Measurements from ENCODE around the gene FAM3D. TPM values are rescaled to one million over a fixed set of nuclear protein-coding genes. Genes with fewer than 3 reads are reported as not detected.
A peak's percentile ranks its signal among the peaks of the same experiment; 100 is the strongest.
"Not testable (repeated sequence)": the region's sequence is repeated elsewhere in the genome, so short reads cannot be mapped to it uniquely, and the experiment has no call there.

FAM3D gene, protein sequence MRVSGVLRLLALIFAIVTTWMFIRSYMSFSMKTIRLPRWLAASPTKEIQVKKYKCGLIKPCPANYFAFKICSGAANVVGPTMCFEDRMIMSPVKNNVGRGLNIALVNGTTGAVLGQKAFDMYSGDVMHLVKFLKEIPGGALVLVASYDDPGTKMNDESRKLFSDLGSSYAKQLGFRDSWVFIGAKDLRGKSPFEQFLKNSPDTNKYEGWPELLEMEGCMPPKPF
- polyA plus RNA-seq (2013): 0.22 TPM

DNA sequence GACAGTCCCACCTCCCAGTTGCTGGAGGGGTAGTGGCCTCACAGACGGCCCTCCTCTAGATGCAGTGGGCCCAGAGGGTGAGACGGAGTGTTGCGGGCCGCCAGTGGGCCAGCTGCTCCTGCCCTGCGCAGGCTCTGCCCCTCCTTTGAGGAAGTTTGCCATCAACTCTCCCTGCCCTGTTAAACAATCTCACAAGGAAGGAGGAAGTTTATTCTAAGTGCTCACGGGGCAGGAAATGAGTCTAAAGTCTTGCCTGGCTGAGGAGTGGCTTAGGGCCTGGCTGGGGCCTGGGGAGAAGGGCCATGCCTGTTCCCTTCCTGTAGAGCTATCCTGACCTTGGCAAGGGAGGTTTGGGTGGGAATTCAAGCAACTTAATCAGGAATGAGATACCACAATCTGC lies at the start of gene FAM3D:
TSS of gene FAM3D (minus strand) at position 92 of the 400 bp plus-strand sequence. CDS start 11,211 bp downstream, outside the sequence.
- H3K36me3 ChIP-seq (ENCODE audit: control insufficient read depth in 4 of 4, insufficient read depth in 4 of 4, low read length in 3 of 4): no peaks in the 10 kb centered on the region
- DNase-seq: peak in 2 of 3 donors; percentile 42 to 43
- H3K27me3 ChIP-seq (replicated peaks in 2 of 5; ENCODE audit: control insufficient read depth in 4 of 5, insufficient read depth in 5 of 5, low read length in 4 of 5): no peaks in the 10 kb centered on the region
- peaks cover 0 to 17% (median 5%) of the 10 kb centered on the region in 4 experiments for H3K4me1 ChIP-seq (ENCODE audit: control extremely low read depth in 1 of 4, control insufficient read depth in 4 of 4, insufficient read depth in 4 of 4, low read length in 3 of 4)
- POLR2A ChIA-PET: interaction anchor here (0.6 kb wide), 1 partner anchor 207 kb away, joined by 3 read pairs; no protein-coding TSS in a partner anchor
- no peak within 1 kb of the TSS for H3K4me3 ChIP-seq (ENCODE audit: control insufficient read depth in 1 of 7, extremely low read depth in 1 of 7, insufficient read depth in 4 of 7, low read depth in 2 of 7, low read length in 6 of 7)
- H3K27ac ChIP-seq (ENCODE audit: insufficient read depth in 1 of 2, low read depth in 1 of 2, low read length in 2 of 2, poor library complexity in 1 of 2, severe bottlenecking in 2 of 2): no peak within 1 kb of the TSS
- WGBS (ENCODE audit: insufficient coverage): 40% methylated on average over 3 of the region's 6 CpGs
- no peaks in the 10 kb centered on the region for H3K9me3 ChIP-seq (ENCODE audit: control extremely low read depth in 1 of 5, control insufficient read depth in 4 of 5, insufficient read depth in 2 of 5, low read depth in 1 of 5, low read length in 4 of 5)
- CTCF ChIA-PET: interaction anchor here (1.3 kb wide), 1 partner anchor 25 kb away, joined by 4 read pairs; no protein-coding TSS in a partner anchor

DNA sequence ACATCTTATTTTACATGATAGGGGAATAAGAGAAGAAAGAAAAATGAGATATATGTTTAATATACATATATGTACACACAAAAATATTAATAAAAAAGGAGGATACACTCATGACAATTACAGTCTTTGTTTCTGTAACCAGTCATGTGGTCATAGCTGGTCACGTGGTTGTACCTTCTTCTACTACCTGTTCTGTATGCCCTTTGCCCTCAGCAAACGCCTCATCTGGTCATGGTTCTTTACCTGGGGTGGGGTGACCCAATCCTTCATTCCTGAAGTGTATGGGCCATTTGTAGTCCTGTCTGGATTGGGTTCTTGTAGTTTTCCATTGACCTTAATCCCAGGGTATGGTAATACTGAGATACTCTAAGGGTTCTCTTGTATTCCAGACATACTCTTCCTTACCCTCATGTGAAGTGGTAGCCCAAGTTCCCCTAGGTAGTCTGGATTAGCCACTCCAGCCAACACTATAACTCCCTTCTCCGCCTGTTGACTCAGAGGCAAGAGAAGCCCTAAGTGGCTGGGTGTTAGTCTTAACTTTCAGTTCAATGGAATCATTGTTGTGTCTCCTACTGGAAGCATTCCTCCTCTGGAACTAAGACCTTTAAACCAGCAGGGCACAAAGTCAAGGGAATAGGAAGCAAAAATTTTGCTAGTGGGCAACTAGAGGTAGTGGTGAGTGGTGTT lies 47.3 kb upstream of the FAM3D start:
- CTCF ChIA-PET: no interaction called here
- WGBS (ENCODE audit: insufficient coverage): 100% methylated on average over 3 of the region's 3 CpGs
- no peak for DNase-seq
- peaks cover 0 to 5% (median 0%) of the 10 kb centered on the region in 5 experiments for H3K9me3 ChIP-seq (ENCODE audit: control extremely low read depth in 1 of 5, control insufficient read depth in 4 of 5, insufficient read depth in 2 of 5, low read depth in 1 of 5, low read length in 4 of 5)
- H3K4me3 ChIP-seq (ENCODE audit: control insufficient read depth in 1 of 7, extremely low read depth in 1 of 7, insufficient read depth in 4 of 7, low read depth in 2 of 7, low read length in 6 of 7): no peak overlapping the region
- H3K27ac ChIP-seq (ENCODE audit: insufficient read depth in 1 of 2, low read depth in 1 of 2, low read length in 2 of 2, poor library complexity in 1 of 2, severe bottlenecking in 2 of 2): no peak overlapping the region
- H3K27me3 ChIP-seq (replicated peaks in 2 of 5; ENCODE audit: control insufficient read depth in 4 of 5, insufficient read depth in 5 of 5, low read length in 4 of 5): no peaks in the 10 kb centered on the region
- POLR2A ChIA-PET: no interaction called here
- no peaks in the 10 kb centered on the region for H3K4me1 ChIP-seq (ENCODE audit: control extremely low read depth in 1 of 4, control insufficient read depth in 4 of 4, insufficient read depth in 4 of 4, low read length in 3 of 4)
- H3K36me3 ChIP-seq (ENCODE audit: control insufficient read depth in 4 of 4, insufficient read depth in 4 of 4, low read length in 3 of 4): no peaks in the 10 kb centered on the region

DNA sequence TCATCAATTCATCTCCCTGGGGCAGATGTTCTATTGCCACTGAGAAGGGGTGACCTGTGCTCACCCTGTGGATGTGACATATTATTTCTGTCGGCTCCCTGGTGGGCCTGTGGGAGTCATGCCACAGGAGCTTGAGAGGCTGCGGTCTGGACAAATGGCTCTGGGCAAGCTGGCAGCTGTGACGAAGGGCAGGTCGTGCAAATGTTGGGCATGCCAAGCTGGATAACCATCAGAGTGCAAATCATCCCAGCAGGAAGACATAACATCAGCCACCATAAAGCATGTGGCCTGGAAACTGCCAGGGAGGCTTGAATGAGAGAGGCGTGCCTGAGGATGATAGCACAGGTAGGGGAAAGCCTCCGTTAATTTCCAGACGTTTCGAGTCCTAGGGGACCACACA lies 45.3 kb upstream of the FAM3D start:
- Histone ChIP-seq H3K36me3 (ENCODE audit: control insufficient read depth in 4 of 4, insufficient read depth in 4 of 4, low read length in 3 of 4) (no peaks in the 10 kb centered on the region), H3K4me3 (ENCODE audit: control insufficient read depth in 1 of 7, extremely low read depth in 1 of 7, insufficient read depth in 4 of 7, low read depth in 2 of 7, low read length in 6 of 7) (no peak overlapping the region), H3K27me3 (replicated peaks in 2 of 5; ENCODE audit: control insufficient read depth in 4 of 5, insufficient read depth in 5 of 5, low read length in 4 of 5) (no peaks in the 10 kb centered on the region), H3K4me1 (ENCODE audit: control extremely low read depth in 1 of 4, control insufficient read depth in 4 of 4, insufficient read depth in 4 of 4, low read length in 3 of 4) (peaks cover 0 to 2% (median 0%) of the 10 kb centered on the region in 4 experiments), H3K9me3 (ENCODE audit: control extremely low read depth in 1 of 5, control insufficient read depth in 4 of 5, insufficient read depth in 2 of 5, low read depth in 1 of 5, low read length in 4 of 5) (peaks cover 0 to 5% (median 0%) of the 10 kb centered on the region in 5 experiments), H3K27ac (ENCODE audit: insufficient read depth in 1 of 2, low read depth in 1 of 2, low read length in 2 of 2, poor library complexity in 1 of 2, severe bottlenecking in 2 of 2) (no peak overlapping the region)
- no peak for DNase-seq
- 97% methylated on average over 6 of the region's 8 CpGs for WGBS (ENCODE audit: insufficient coverage)
- ChIA-PET CTCF (no interaction called here), POLR2A (no interaction called here)

DNA sequence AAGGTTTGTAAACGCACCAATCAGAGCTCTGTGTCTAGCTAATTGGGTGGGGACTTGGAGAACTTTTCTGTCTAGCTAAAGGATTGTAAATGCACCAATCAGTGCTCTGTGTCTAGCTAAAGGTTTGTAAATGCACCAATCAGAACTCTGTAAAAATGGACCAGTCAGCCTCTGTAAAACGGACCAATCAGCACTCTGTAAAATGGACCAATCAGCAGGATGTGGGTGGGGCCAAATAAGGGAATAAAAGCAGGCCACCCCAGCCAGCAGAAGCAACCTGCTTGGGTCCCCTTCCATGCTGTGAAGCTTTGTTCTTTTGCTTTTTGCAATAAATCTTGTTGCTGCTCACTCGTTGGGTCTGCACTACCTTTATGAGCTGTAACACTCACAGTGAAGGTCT lies 42.4 kb upstream of the FAM3D start:
- POLR2A ChIA-PET: not testable (repeated sequence)

DNA sequence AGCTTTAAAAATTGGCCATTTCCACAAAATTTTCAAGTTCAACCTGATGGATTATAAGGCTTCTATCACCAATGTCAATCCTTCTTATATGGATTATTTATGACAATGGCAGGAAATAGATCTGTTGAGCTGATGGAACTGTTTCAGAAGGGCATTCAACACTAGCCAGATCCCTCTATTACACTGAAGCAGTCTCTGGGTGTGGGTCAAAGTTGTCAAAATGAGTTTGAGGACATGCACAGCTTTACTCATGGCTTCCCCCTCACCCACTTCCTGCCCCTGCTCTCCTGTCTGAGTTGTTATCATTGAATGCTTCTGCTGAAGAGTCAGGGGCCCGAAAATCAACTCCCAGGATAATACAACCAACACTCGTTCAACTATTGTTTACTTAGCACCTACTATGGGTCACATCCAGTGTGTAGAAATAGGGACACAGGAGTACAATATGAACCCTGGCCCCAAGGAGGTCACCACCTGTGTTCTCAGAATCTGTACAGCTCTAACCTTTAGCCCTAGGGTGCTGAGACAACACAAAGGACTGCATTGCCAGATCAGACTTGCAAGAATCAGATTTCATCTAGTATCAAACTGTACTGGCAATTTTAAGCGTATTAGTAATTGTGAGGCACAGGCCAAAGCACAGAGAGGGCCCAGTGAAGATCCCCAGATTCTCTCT lies 41.7 kb upstream of the FAM3D start:
- ChIA-PET CTCF (no interaction called here), POLR2A (no interaction called here)
- Histone ChIP-seq H3K36me3 (ENCODE audit: control insufficient read depth in 4 of 4, insufficient read depth in 4 of 4, low read length in 3 of 4) (no peaks in the 10 kb centered on the region), H3K4me3 (ENCODE audit: control insufficient read depth in 1 of 7, extremely low read depth in 1 of 7, insufficient read depth in 4 of 7, low read depth in 2 of 7, low read length in 6 of 7) (no peak overlapping the region), H3K4me1 (ENCODE audit: control extremely low read depth in 1 of 4, control insufficient read depth in 4 of 4, insufficient read depth in 4 of 4, low read length in 3 of 4) (peaks cover 2 to 12% (median 4%) of the 10 kb centered on the region in 4 experiments), H3K27me3 (replicated peaks in 2 of 5; ENCODE audit: control insufficient read depth in 4 of 5, insufficient read depth in 5 of 5, low read length in 4 of 5) (no peaks in the 10 kb centered on the region), H3K9me3 (ENCODE audit: control extremely low read depth in 1 of 5, control insufficient read depth in 4 of 5, insufficient read depth in 2 of 5, low read depth in 1 of 5, low read length in 4 of 5) (no peaks in the 10 kb centered on the region), H3K27ac (ENCODE audit: insufficient read depth in 1 of 2, low read depth in 1 of 2, low read length in 2 of 2, poor library complexity in 1 of 2, severe bottlenecking in 2 of 2) (no peak overlapping the region)
- WGBS (ENCODE audit: insufficient coverage): 90% methylated on average over 1 of the region's 3 CpGs
- no peak for DNase-seq

More for the DNA sequence above, 42.4 kb upstream of the FAM3D start:
- 87% methylated on average over 3 of the region's 3 CpGs for WGBS (ENCODE audit: insufficient coverage)
- H3K36me3 ChIP-seq (ENCODE audit: control insufficient read depth in 4 of 4, insufficient read depth in 4 of 4, low read length in 3 of 4); H3K4me3 ChIP-seq (ENCODE audit: control insufficient read depth in 1 of 7, extremely low read depth in 1 of 7, insufficient read depth in 4 of 7, low read depth in 2 of 7, low read length in 6 of 7); CTCF ChIA-PET; DNase-seq; H3K27me3 ChIP-seq (replicated peaks in 2 of 5; ENCODE audit: control insufficient read depth in 4 of 5, insufficient read depth in 5 of 5, low read length in 4 of 5); H3K27ac ChIP-seq (ENCODE audit: insufficient read depth in 1 of 2, low read depth in 1 of 2, low read length in 2 of 2, poor library complexity in 1 of 2, severe bottlenecking in 2 of 2); H3K9me3 ChIP-seq (ENCODE audit: control extremely low read depth in 1 of 5, control insufficient read depth in 4 of 5, insufficient read depth in 2 of 5, low read depth in 1 of 5, low read length in 4 of 5): not testable (repeated sequence)
- peaks cover 2 to 12% (median 4%) of the 10 kb centered on the region in 4 experiments for H3K4me1 ChIP-seq (ENCODE audit: control extremely low read depth in 1 of 4, control insufficient read depth in 4 of 4, insufficient read depth in 4 of 4, low read length in 3 of 4)

DNA sequence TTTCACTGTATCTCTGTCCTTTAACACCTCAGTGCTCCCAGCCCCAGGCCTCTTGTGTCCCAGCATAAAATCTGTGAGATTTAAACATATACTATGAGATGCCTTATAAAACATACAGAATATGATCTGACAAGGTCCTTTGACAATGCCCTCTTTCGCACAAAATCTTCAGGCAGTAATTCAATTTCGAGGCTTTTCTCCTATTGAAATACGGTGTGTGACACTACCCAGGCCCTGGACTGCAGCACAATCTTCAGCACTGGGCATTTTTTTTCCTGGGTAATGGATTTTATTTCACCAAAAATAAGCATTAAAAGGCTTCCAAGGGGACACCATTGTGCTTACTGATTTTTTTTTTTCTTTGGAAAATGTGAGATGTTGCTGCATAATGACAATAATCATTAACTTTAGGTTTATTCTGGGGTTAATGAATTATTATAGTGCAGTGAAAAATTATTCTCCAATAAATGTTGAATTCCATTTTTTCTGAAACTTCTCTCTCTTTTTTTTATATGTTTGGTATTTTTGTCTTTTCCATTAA lies 40.9 kb upstream of the FAM3D start:
- H3K27me3 ChIP-seq (replicated peaks in 2 of 5; ENCODE audit: control insufficient read depth in 4 of 5, insufficient read depth in 5 of 5, low read length in 4 of 5): no peaks in the 10 kb centered on the region
- H3K36me3 ChIP-seq (ENCODE audit: control insufficient read depth in 4 of 4, insufficient read depth in 4 of 4, low read length in 3 of 4): no peaks in the 10 kb centered on the region
- H3K4me3 ChIP-seq (ENCODE audit: control insufficient read depth in 1 of 7, extremely low read depth in 1 of 7, insufficient read depth in 4 of 7, low read depth in 2 of 7, low read length in 6 of 7): no peak overlapping the region
- POLR2A ChIA-PET: no interaction called here
- no peaks in the 10 kb centered on the region for H3K9me3 ChIP-seq (ENCODE audit: control extremely low read depth in 1 of 5, control insufficient read depth in 4 of 5, insufficient read depth in 2 of 5, low read depth in 1 of 5, low read length in 4 of 5)
- WGBS (ENCODE audit: insufficient coverage): 85% methylated on average over 3 of the region's 3 CpGs
- no peak for DNase-seq
- H3K27ac ChIP-seq (ENCODE audit: insufficient read depth in 1 of 2, low read depth in 1 of 2, low read length in 2 of 2, poor library complexity in 1 of 2, severe bottlenecking in 2 of 2): no peak overlapping the region
- CTCF ChIA-PET: no interaction called here
- peaks cover 2 to 12% (median 4%) of the 10 kb centered on the region in 4 experiments for H3K4me1 ChIP-seq (ENCODE audit: control extremely low read depth in 1 of 4, control insufficient read depth in 4 of 4, insufficient read depth in 4 of 4, low read length in 3 of 4)
